HCT116 (cell line): ENCODE results near the gene TUBA1B. TPM values are rescaled to one million over a fixed set of nuclear protein-coding genes. Genes with fewer than 3 reads are reported as not detected.
A peak's percentile ranks its signal among the peaks of the same experiment; 100 is the strongest.

Source experiments
- ATAC-seq: fragments of 200-7000 bp; cut with Tn5 transposase; 2 replicates; pipeline ENCODE4 v1.9.1; 2020; ENCODE audit warnings: mild to moderate bottlenecking, moderate library complexity
- BruUV-seq: library from RNA; stranded (reverse); fragments of 400-500 nt; replicated peaks from 2 replicates; lab custom pipeline; 2021; lab: Mats Ljungman, UMichigan
- CTCF ChIA-PET: fragments of 300-600 bp; sonication (Branson Sonifier 250); formaldehyde crosslinking; loops from one replicate; lab custom pipeline; 2021; ENCODE audit warnings: antibody characterized with exemption; lab: Charles Lee
- POLR2A ChIA-PET: fragments of 300-600, 350-600 bp; sonication (Branson Sonifier 250); formaldehyde crosslinking; loops from one replicate; lab custom pipeline; 2021; ENCODE audit warnings: antibody characterized with exemption; lab: Charles Lee
- RAD21 ChIA-PET, 2 experiments: fragments of 300-600 bp; sonication (Branson Sonifier 250); formaldehyde crosslinking; loops; one replicate each; lab custom pipeline; 2023; ENCODE audit warnings: low total read pairs in 2 of 2; ENCODE audit not compliant: uncharacterized antibody in 2 of 2, unreplicated experiment in 2 of 2, low non-redundant PET in 1 of 2; lab: Charles Lee
- DNase-seq: peaks from one replicate; pipeline ENCODE4 v3.0.0-alpha.2; 2010; ENCODE audit warnings: low read depth, low spot score
- H2AFZ ChIP-seq: fragments of 200-600 bp; shearing (Covaris generic), sonication (generic); 2 replicates; pipeline ENCODE4 v1.6.1; 2017; ENCODE audit warnings: low read depth, mixed run types, mixed read lengths, antibody characterized with exemption, low read length; ENCODE audit not compliant: poor library complexity, severe bottlenecking
- H3K27ac ChIP-seq: 2 replicates; pipeline ENCODE4 v1.5.1; 2012; ENCODE audit warnings: low read depth, low read length
- H3K27me3 ChIP-seq: fragments of 200-600 bp; sonication (generic); 2 replicates; pipeline ENCODE4 v1.6.1; 2016; ENCODE audit warnings: mixed run types, low read length, mixed read lengths; ENCODE audit not compliant: insufficient read depth
- H3K36me3 ChIP-seq, 2 experiments: fragments of 200-500 bp in 1 of 2; fragments of 200-600 bp in 1 of 2; sonication (Bioruptor generic) in 1 of 2; sonication (generic) in 1 of 2; 2 replicates each; pipeline versions ENCODE4 v1.5.1 to v1.6.1; 2014 to 2016; ENCODE audit warnings: low read length in 2 of 2, inconsistent platforms in 1 of 2, mixed read lengths in 1 of 2, mixed run types in 1 of 2; ENCODE audit not compliant: insufficient read depth in 2 of 2, control insufficient read depth in 1 of 2
- H3K4me1 ChIP-seq, 2 experiments: fragments of 200-600 bp in 1 of 2; sonication (generic) in 1 of 2; 2 replicates each; pipeline versions ENCODE4 v1.5.1 to v1.6.1; 2012 to 2017; ENCODE audit warnings: low read length in 2 of 2, inconsistent platforms in 1 of 2, mild to moderate bottlenecking in 1 of 2, mixed read lengths in 1 of 2, mixed run types in 1 of 2, moderate library complexity in 1 of 2; ENCODE audit not compliant: insufficient read depth in 2 of 2, control insufficient read depth in 1 of 2
- H3K4me2 ChIP-seq: fragments of 200-600 bp; sonication (generic); 2 replicates; pipeline ENCODE4 v1.6.1; 2017; ENCODE audit warnings: mixed run types, low read length, mixed read lengths
- H3K4me3 ChIP-seq, 2 experiments: fragments of 200-600 bp in 1 of 2; sonication (generic) in 1 of 2; replicated peaks in 1 of 2; 2 replicates each; pipeline ENCODE4 v1.5.1; 2011 to 2016; ENCODE audit warnings: low read length in 2 of 2, control low read depth in 1 of 2, low read depth in 1 of 2, mild to moderate bottlenecking in 1 of 2, mixed read lengths in 1 of 2, mixed run types in 1 of 2
- H3K79me2 ChIP-seq: fragments of 200-600 bp; sonication (generic); 2 replicates; pipeline ENCODE4 v1.6.1; 2017; ENCODE audit warnings: mild to moderate bottlenecking, mixed run types, low read length, moderate library complexity, mixed read lengths; ENCODE audit not compliant: insufficient read depth
- H3K9ac ChIP-seq: fragments of 200-600 bp; sonication (generic); 2 replicates; pipeline ENCODE4 v1.6.1; 2016; ENCODE audit warnings: low read length, mixed read lengths
- H3K9me2 ChIP-seq: fragments of 200-600 bp; sonication (generic), shearing (Covaris generic); 2 replicates; pipeline ENCODE4 v1.6.1; 2017; ENCODE audit warnings: mixed run types, mild to moderate bottlenecking, moderate library complexity; ENCODE audit not compliant: insufficient read depth
- H3K9me3 ChIP-seq, 2 experiments: fragments of 200-500 bp in 1 of 2; fragments of 200-600 bp in 1 of 2; sonication (Bioruptor generic) in 1 of 2; sonication (generic) in 1 of 2; 2 replicates each; pipeline ENCODE4 v1.6.1; 2014 to 2017; ENCODE audit warnings: low read length in 2 of 2, mixed read lengths in 2 of 2, inconsistent platforms in 1 of 2, low read depth in 1 of 2, mild to moderate bottlenecking in 1 of 2, mixed run types in 1 of 2, moderate library complexity in 1 of 2; ENCODE audit not compliant: control insufficient read depth in 1 of 2, insufficient read depth in 1 of 2
- H4K20me1 ChIP-seq: fragments of 200-600 bp; sonication (generic), shearing (Covaris generic); 2 replicates; pipeline ENCODE4 v1.6.1; 2017; ENCODE audit warnings: mixed run types, mild to moderate bottlenecking, moderate library complexity; ENCODE audit not compliant: insufficient read depth
- ELF1 ChIP-seq: IDR thresholded peaks from 2 replicates; pipeline ENCODE4 v1.6.1; 2012; ENCODE audit warnings: low read depth, borderline replicate concordance
- FOSL1 ChIP-seq: IDR thresholded peaks from 2 replicates; pipeline ENCODE4 v1.6.1; 2012; ENCODE audit warnings: low read depth
- MAX ChIP-seq: IDR thresholded peaks from 2 replicates; pipeline ENCODE4 v1.6.1; 2012
- POLR2AphosphoS5 ChIP-seq: IDR thresholded peaks from 2 replicates; pipeline ENCODE4 v1.6.1; 2011; ENCODE audit warnings: mild to moderate bottlenecking, low read depth, low read length, moderate library complexity
- SIN3A ChIP-seq: IDR thresholded peaks from 2 replicates; pipeline ENCODE4 v1.6.1; 2012; ENCODE audit warnings: low read depth
- SP1 ChIP-seq: IDR thresholded peaks from 2 replicates; pipeline ENCODE4 v1.6.1; 2012; ENCODE audit warnings: low read depth
- ZFX ChIP-seq: fragments of 450-650 bp; IDR thresholded peaks from 2 replicates; pipeline ENCODE4 v1.6.1; 2017
- intact Hi-C: fragments of 100-400 bp; cut with micrococcal nuclease; formaldehyde crosslinking; loops from 2 replicates; pipeline ENCODE4 v1.10.0; 2022
- total RNA-seq: library from RNA; stranded (reverse); gene quantifications from one replicate; pipeline ENCODE4 v1.2.1, GENCODE V29; 2021; ENCODE audit not compliant: unreplicated experiment

Gene TUBA1B
- total RNA-seq, 1 experiment from 2014 or later: 1,628 TPM

DNA sequence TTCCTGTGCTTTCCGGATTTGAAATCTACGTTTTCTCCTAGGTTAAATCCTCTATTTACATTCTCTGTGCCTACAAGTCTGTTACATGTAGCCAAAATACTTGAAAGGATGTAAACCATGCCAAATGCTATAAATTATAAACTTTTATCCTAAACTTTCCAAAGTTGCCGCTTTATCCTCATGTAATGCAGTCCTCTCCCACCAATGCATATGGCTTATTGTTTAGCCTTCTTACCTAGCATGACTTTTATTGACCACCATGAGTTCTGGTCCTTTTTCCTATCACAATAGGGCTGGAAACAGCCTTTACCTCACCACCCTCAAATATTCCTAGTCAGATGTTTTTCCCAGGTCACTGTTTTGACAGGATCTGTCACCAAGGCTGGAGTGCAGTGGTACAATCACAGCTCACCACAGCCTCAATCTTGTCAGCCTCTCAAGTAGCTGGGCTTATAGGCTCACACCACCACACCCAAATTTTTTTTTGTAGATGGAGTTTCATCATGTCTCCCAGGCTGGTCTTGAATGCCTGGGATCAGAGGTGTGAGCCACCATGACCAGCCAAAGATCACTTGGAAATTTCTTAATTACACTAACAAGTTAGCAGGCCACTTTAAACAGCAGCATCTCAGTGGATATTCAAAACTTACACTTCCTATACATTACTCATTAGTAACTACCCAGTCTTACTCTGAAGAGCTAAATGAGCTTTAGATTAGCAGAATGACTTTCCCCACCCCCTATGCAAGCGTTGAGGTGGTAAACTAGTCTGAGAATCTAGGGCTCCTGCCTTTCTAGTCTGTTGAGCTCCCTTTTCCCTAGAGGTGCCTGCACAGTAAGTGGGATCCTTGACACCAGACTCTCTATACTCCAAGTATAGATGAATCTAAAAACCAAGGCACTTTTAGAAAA, 4.1 kb downstream of the TUBA1B start:
- POLR2A ChIA-PET: interaction anchor here (1.0 to 1.8 kb wide), 3 partner anchors 16 to 63 kb away, joined by 3 to 6 read pairs (median 3); partner anchors contain the start of genes LMBR1L and RHEBL1
- no peak overlapping the region for H3K27ac ChIP-seq
- no peaks in the 10 kb centered on the region for H3K9me2 ChIP-seq
- DNase-seq: no peak
- peaks cover 14% of the 10 kb centered on the region; the same call in 1 of the 2 replicates for H4K20me1 ChIP-seq
- H3K4me3 ChIP-seq: no peak overlapping the region
- H3K4me1 ChIP-seq: peaks cover 2 to 21% of the 10 kb centered on the region in 2 experiments; a peak in 2 of 4 replicates
- no peaks in the 10 kb centered on the region for H3K27me3 ChIP-seq
- TF ChIP-seq FOSL1 (0 out of 2 replicates have a peak, but pooled peaks have one; percentile 13), ZFX (no peak), SP1 (no peak), MAX (0 out of 2 replicates have a peak, but pooled peaks have one; percentile 12), SIN3A (0 out of 2 replicates have a peak, but pooled peaks have one; percentile 23), POLR2AphosphoS5 (peak; percentile 67), ELF1 (no peak)
- TF ChIP-seq, all 23 proteins: peak for 4
- CTCF ChIA-PET: interaction anchor here (1.5 kb wide), 1 partner anchor 39 kb away, joined by 4 read pairs; no protein-coding TSS in a partner anchor
- ATAC-seq: no peak
- no peaks in the 10 kb centered on the region for H3K9me3 ChIP-seq
- no peak overlapping the region for H3K4me2 ChIP-seq
- H2AFZ ChIP-seq: no peak overlapping the region
- intact Hi-C loops: no loop called here
- H3K36me3 ChIP-seq: peaks cover 16 to 30% of the 10 kb centered on the region in 2 experiments
- RAD21 ChIA-PET: interaction anchor here in 1 of 2 experiments (0.9 kb wide), 1 partner anchor 69 kb away, joined by 3 read pairs; no protein-coding TSS in a partner anchor
- no TSS peak for BruUV-seq
- peaks cover 31% of the 10 kb centered on the region for H3K79me2 ChIP-seq
- no peak overlapping the region for H3K9ac ChIP-seq
